HG03571 (cell line): ENCODE measurements around the gene MAP4K3.

Experiments
- ATAC-seq: cut with Tn5 transposase; IDR thresholded peaks from one replicate; pipeline ENCODE4 v1.9.1; 2021; ENCODE audit not compliant: unreplicated experiment

The MAP4K3 gene

GRCh38 chr2:39202639-39203369, 234.3 kb downstream of the MAP4K3 start:
- no peak for ATAC-seq
